ENCODE data around the gene CNST.
"Not testable (repeated sequence)": the region's sequence is repeated elsewhere in the genome, so short reads cannot be mapped to it uniquely, and the experiment has no call there.

CNST gene

DNA sequence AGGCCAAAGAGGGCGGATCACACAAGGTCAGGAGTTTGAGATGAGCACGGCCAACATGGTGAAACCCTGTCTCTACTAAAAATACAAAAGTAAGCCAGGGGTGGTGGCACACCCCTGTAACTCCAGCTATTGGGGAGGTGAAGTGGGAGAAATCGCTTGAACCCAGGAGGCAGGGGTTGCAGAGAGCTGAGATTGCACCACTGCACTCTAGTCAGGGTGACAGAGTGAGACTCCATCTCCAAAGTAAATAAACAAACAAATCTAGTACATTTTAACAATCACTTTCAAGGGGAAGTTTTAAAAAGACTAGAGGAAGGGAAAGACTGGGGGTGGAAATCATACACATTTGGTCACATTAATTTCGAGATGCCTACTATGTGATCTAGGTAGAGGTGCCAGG is 6.9 kb upstream of the CNST start:
- no peak for DNase-seq (ENCODE audit: low read depth)

DNA sequence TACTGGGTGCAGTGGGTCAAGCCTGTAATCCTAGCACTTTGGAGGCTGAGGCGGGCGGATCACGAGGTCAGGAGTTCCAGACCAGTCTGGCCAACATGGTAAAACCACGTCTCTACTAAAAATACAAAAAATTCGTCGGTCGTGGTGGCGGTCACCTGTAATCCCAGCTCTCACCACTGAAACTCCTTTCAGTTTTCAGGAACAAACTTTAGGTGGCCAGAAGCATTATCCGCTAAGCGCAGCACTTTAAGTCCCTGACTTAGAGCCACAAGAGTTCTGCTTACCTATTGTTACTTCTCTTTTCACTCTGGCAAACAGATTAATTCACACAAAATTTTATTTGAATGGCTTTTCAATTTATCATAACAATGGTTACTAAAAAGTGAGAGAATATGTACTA is 5.4 kb upstream of the CNST start:
- not testable (repeated sequence) for DNase-seq (ENCODE audit: low read depth)

DNA sequence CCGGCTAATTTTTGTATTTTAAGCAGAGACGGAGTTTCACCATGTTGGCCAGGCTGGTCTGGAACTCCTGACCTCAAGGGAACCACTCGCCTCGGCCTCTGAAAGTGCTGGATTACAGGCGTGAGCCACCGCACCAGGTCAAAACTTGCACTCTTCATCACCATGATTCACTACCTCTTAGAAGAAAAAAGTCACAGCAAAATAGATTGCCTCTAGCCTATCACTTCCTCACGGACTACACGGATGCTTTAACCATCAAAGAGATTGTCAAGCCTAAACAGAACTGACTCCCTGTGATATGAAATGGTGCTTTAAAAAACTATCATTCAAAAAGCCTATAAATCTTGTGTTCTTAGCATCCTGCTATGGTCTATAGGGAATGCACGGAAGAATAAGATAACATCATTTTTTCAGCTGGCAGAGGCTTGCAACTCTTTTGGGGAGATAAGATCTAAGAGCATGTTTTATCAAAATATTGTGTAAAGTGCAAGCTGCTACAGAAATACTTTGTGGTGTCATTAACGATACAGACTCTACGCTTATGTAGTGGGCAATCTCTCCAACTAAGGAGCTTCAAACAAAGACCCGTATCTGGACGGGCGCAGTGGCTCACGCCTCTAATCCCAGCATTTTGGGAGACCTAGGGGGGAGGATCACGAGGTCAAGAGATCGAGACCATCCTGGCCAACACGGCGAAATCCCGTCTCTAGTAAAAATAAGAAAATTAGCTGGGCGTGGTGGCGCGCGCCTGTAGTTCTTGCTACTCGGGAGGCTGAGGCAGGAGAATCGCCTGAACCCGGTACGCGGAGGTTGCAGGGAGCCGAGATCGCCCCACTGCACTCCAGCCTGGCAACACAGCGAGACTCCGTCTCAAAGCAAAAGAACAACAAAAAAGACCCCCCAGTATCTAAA is 1.2 kb upstream of the CNST start:
- no peak for DNase-seq (ENCODE audit: low read depth)

DNA sequence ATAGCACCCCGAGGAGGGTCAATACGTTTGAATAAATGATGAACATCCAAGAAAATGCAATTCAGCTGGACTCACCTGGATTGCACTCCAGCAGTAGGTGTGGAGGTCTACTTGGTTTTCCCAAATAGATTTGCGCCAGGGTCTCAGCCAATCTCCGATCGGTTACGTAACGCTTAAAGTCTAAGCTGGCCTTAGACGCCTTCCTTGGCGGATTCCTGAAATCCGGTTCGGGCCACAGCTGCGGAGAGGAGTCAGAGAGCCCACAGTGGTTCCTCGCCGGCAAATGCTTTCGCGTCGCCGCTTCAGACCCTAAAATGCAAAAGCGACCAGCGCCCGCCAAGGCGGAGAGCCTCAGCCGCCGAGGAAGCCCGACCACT is 517 bp upstream of the CNST start:
- DNase-seq (ENCODE audit: low read depth) = no peak

DNA sequence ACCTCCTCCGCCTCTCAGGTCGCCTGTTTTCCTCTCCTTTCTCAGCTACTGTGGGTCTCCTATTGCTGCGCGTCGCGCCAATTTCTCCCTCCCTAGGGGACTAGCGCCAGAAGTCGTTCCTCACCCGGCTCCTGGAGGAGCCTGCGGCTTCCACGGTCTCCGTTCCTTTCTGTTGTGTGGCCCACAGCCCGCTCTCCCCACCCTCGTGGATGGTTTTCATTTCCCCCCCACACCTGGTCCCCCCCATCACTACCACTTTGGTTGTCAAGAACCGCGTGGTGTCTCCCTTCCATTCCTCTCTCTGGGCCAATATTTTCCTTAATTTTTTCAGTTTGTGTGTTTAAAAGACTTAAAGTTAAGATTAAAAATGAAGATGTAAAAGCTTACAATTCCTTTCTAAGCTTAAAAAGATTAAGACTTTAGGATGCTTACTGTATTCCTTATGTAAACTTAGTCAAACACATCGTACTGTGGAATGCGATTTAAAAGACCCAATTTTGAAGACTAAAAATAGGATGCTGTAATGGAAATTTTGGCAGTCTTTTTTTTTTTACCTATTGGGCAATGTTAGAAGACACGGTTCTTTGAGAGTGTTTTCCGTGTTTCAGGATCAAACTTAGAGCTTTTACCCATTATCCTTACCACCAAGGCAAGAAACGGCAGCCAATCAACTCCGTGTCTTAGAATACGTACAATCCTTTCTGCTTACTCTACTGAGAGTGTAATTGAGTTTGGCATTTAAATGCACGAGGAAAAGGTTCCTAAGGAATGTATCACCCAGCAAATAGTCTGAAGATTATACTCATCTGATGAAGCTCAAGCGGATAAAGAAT is 773 bp downstream of the CNST start:
- peak; percentile 29 for DNase-seq (ENCODE audit: low read depth)

DNA sequence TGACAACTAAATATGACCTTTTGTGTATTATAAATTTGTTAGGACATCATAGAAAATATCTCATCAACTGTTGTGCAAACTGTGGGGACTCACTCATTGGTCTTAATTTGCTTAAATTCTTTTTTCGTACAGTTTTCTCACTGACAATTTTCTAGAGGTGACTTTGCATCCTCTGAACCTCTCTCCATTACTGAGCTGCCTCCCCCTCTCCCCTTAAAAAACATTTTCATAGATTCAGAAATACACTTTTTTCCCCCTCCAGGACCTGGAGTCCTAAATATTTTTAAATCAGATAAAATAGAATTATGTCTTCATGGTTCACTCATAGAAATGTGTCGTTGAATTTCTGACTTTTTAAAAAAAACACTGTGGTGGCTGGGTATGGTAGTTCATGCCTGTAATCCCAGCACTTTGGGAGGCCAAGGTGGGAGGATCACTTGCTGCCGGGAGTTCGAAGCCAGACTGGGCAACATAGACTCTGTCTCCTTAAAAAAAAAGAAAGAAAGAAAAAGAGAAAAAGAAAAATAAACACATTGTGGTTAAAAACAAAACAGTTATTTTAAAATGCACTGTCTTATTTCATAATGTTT is 1.5 kb downstream of the CNST start:
- no peak for DNase-seq (ENCODE audit: low read depth)

DNA sequence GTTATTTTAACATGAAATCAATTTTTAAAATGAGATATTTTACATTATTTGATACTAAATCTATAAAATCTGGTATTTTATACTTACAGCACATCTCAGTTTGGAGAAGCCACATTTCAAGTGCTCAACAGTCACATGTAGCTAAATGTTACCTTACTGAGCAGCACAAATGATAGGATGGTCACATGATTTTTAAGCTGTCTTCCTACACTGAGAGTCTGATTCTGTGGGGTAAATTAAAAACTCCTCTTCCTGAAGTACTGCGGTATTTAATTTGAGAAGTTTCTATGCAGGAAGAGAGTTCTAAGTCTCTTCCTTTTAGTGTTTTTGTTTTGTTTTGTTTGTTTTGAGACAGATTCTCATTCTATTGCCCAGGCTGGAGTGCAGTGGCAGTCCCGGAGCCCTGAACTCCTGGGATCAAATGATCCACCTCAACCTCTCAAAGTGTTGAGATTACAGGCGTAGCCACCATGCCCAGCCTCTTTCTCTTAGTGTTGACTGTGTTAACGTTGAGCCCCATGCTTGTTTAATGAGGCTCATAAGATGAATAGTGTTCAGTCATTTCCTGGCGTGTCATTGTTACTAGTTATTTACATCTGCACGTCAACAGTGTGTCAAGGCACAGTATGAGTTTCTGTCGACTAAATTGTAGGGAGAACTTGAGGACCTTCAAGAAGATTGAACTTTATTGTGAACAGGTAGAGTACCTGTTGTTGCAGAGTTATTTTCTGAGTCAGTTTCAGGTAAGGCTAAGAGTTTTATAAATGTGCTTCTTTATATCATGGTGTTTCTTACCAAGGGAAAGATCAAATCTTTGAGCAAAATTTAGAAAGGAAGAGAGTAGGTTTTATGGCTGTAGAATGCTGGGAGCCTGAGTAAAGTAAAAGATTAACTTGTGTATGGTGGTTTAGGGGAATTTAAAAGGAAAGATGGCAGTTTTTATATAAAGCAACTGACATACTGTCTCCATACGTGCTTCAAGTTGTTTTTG is 3.3 kb downstream of the CNST start:
- DNase-seq (ENCODE audit: low read depth) = no peak

DNA sequence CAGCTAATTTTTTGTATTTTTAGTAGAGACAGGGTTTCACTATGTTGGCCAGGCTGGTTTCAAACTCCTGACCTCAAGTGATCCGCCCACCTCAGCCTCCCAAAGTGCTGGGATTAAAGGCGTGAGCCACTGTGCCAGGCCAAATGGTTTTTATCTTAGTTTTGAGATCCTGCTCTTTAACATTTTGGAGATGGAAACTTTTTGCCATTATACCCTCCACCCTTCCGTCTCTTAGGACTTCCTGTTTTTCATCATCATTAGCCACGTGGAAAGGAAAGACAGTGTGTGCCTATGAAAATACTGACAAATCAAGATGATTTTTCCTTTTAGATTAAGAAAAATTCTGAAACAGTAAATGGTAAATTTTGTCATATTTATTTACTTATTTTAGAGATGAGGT is 5.1 kb downstream of the CNST start:
- not testable (repeated sequence) for DNase-seq (ENCODE audit: low read depth)

DNA sequence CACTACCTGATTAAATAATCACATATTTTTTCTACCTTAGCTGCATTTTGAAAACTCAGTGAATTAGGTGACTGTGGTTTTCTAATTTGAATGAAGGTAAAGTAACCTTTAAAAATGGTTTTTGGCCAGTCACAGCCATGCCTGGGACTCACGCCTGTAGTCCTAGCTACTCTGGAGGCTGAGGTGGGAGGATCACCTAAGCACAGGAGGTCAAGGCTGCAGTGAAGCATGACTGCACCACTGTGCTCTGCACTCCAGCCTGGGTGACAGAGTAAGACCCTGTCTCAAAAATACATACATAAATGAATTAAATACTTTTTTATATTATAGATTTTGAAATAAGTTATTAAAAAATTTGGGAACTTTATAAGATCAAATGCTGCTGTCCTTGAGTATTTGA is 5.7 kb downstream of the CNST start:
- no peak for DNase-seq (ENCODE audit: low read depth)

DNA sequence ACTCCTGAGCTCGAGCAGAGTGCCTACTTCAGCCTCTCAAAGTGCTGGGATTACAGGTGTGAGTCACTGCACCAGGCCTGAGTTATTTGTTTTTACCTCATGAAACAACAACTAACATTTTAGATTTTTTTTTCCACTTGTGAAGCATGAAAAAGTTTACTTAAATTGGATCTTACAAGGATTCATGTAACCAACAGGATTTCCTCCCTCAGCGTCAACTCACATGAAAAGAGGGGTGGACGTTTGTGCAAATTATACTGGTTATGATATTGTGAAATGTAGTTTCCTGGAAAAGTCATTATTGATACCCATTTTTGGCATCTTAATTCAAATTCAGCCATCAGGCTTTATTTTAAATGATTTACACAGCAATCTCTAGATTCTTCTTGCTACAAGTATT is 6.5 kb downstream of the CNST start:
- DNase-seq (ENCODE audit: low read depth) = no peak

DNA sequence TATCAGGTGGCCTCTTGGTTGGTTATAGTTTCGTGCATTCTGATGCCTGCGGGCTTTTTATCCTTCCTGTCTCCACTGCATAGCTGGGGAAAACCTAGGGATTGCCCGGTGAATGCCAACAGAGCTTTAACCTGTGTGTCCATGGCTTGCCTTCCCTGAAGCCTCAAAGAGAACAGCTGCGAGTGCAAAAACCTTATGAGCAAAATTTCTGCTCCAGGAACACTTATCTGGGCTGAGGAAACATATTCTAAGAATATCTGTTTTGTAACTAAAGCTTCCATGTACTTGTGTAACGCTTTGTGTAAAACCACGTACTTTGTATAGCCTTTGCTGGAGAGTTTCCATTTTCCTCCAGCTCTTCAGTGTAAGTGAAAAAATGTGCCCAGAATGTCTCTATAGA is 7.2 kb downstream of the CNST start:
- no peak for DNase-seq (ENCODE audit: low read depth)

DNA sequence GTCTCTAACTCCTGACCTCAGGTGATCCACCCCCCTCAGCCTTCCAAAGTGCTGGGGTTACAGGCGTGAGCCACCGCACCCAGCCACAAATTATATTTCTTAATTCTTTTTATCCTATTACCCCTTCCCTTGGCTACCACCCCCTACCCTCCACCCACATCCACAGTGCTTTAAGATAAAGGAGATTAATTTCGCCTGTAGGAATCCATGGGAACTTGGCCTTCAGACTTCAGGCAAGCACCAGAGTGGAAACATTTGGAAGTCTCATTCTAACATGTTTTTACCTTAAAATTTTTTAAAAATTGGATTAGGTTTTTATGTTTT is 10.4 kb downstream of the CNST start:
- no peak for DNase-seq (ENCODE audit: low read depth)

DNA sequence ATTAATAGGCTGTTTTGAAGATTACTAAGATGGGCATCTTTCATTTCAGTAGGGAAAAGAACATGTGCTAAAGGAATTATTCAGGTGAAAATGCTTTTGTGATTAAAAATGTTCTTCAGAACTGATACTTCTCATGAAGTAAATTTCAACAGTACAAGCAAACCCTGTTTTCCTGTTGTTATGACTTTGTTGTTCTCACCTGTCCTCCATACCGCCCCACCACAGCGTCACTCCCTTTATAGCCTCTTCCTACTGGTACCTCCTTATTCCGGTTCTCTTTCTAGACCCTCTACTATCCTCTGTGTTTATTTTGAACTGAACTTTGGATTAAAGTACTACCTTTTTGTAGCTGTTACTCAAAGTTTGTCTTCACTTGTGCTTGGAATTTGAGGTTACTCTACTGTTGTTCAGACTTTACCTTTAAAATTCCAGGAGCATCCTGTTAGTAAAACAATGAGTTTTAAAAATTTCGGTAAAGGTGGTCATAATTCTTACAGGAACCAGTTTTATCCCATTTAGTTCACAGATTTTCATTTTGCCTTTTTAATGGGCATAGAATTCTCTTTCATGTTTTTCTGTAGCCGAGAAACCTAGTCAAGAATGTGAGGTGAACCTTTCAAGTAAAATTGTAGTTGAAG is 10.9 kb downstream of the CNST start:
- DNase-seq (ENCODE audit: low read depth) = no peak

DNA sequence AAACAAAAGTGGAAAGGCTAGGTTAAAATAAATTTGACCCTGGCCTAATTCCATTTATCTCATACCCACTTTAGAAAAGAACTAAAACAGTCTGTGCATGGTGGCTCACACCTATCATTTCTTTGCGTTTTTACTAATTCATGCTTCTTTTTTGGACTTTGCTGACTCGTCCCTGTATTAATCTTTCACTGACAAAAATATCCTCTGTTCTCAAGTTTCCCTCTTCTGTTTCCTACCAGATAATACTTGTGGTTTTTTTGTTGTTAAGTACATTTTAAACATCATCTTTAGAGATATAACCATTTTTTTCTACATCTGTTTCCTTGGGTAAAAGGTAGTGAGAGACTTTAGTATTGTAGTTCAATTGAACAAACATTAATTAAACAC is 11.5 kb downstream of the CNST start:
- no peak for DNase-seq (ENCODE audit: low read depth)

DNA sequence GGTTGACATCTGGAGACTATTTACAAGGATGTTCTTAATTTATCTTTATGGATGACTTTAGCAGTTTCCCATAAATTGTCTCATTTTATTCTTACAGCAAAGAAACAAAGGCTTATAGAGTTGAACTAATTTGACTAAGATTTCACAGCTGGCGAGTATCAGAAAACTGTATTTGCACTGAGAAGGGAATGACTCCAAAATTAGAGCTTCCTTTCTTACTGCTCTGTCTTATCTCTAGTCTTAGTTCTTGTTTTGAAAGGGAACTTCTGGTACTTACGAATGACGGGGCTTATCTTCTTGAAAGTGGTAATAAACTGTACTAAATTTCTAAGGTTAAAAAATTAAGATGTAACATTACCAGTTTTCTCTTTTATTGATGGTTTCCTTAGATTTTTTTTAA is 13.6 kb downstream of the CNST start:
- DNase-seq (ENCODE audit: low read depth) = no peak

DNA sequence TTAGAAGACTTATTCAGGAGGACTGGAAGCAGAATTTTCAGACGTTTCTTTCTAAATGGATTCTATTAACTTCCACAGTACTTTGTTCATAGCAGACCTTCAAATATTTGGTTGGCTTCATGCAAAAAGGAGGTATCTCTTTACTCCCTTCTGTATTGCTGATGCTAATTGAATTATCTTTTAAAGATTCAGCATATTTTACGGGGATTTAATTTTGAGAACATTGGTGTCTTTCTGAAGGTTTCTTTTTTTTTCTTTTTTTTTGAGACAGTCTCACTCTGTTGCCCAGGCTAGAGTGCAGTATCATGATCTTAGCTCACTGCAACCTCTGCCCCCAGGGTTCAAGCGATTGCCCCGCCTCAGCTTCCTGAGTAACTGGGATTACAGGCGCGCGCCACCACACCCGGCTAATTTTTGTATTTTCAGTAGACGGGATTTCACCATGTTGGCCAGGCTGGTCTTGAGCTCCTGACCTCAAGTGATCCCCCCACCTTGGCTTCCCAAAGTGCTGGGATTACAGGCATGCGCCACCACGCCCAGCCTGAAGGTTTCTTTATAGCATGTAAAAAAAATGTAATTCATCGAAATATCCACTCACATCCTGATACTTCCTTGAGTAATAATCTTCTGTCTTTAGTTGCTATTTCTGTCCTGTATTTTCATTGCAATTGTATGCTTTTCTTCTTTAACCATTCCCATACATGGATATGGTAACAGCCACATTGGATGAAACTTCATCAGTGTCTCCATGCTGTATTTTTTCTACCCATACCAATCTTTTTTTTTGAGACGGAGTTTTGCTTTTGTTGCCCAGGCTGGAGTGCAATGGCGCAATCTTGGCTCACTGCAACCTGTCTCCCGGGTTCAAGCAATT is 14.5 kb downstream of the CNST start:
- DNase-seq (ENCODE audit: low read depth) = no peak

DNA sequence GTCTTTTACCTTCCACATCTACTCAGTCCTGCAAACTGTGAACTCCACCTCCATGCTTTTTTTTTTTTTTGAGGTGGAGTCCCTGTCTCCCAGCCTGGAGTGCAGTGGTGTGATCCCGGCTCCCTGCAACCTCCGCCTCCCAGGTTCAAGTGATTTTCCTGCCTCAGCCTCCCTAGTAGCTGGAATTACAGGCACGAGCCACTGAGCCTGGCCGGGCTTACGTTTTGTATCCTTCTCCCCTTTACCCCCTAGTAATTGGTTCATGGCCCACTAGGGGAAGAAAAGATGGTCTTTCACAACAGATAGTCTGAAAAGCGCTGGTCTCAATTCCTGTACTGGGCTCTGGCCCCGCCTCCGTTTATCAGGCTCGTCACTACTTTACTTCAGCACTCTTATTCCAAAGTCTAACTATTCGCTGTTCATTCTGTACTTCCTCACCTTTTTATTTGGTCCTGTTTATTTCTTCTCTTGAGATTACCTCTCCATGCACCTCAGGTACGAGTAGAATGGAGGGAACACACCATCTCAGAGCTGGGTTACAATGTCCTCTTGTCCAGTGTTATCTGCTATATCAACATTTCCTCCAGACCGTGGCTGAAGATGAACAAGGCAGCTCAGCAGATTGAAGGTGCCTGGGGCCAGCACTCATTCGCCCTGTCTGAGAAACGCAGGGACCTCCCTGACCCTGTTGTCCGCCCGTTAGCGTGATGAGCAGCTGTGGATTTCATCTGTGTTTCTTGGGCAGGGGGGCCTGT is 16.2 kb downstream of the CNST start:
- DNase-seq (ENCODE audit: low read depth) = no peak

DNA sequence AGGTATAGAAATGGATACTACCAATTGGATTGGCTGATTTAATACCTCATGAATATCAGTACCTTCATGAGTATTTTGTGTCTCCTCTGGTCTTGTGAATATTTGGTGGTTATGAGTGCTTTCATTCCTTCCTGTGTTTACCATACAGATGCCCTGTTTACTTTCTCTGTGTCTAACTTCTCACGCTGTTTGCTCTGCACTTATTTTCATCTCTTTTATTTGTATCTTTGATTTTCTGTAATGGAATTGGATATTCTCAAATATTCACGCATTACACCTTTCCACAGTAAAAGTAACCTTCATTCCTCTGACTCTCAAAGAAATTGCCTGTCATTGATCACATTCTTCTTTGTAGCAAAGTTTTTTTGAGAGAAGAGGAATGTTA is 16.8 kb downstream of the CNST start:
- DNase-seq (ENCODE audit: low read depth) = no peak

DNA sequence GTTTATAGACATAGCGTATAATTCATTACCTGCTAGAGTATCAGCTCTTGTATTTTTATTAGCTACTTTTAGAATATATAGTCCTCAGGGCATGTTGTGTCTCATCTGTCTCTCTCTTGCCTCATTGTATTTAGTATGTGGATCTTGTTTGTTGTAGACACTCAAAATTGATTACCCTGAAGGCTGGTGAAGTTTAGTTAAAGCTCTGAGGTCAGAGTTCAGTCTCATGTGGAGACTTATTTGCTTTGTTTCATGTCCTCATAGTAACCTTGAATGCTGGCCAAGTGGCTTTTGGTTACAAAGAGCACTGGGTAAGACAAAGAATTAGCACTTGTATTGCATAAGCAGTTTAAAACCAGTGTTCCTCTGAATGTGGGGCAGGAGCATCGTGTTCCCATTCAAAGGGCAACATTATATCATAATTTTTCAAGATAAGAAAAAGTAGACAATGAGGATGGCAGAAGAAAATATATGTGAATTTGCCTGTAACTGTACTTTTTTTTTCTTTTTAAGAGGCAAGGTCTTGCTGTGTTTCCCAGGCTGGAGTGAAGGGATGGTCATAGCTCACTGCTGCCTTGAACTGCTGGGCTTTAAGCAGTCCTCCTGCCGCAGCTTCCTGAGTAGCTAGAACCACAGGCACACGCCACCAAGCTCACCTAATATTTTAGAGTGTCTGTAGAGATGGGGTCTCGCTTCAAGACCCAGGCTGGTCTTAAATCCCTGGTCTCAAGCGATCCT is 17.4 kb downstream of the CNST start:
- no peak for DNase-seq (ENCODE audit: low read depth)

Data from activated gamma-delta T cell treated with anti-CD3 and anti-CD28 coated beads, Interleukin-2, amount 50 U/mL, for 16 hours (primary cell).